Breast epithelium (tissue), 3 donors: ENCODE measurements around the gene BHLHE41.

Experiments used
- POLR2A ChIP-seq: fragments of 450-650 bp; IDR thresholded peaks from one replicate; pipeline ENCODE4 v1.6.1; 2016; ENCODE audit warnings: antibody characterized with exemption, mild to moderate bottlenecking, moderate library complexity
- TF ChIP-seq, protein P1 (sequence below), 3 donors: fragments of 450-650 bp; IDR thresholded peaks; one replicate each; pipeline ENCODE4 v1.5.1; 2016 to 2017; ENCODE audit warnings: antibody characterized with exemption in 3 of 3, mild to moderate bottlenecking in 3 of 3, moderate library complexity in 3 of 3

- TF ChIP-seq, protein P1, sequence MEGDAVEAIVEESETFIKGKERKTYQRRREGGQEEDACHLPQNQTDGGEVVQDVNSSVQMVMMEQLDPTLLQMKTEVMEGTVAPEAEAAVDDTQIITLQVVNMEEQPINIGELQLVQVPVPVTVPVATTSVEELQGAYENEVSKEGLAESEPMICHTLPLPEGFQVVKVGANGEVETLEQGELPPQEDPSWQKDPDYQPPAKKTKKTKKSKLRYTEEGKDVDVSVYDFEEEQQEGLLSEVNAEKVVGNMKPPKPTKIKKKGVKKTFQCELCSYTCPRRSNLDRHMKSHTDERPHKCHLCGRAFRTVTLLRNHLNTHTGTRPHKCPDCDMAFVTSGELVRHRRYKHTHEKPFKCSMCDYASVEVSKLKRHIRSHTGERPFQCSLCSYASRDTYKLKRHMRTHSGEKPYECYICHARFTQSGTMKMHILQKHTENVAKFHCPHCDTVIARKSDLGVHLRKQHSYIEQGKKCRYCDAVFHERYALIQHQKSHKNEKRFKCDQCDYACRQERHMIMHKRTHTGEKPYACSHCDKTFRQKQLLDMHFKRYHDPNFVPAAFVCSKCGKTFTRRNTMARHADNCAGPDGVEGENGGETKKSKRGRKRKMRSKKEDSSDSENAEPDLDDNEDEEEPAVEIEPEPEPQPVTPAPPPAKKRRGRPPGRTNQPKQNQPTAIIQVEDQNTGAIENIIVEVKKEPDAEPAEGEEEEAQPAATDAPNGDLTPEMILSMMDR (IDR thresholded peaks at IDR 0.05): no peak
- TF ChIP-seq POLR2A: no peak
These were observed 3.3 kb upstream of the BHLHE41 start for GRCh38 chr12:26128168-26128567.
